Cardiac ventricle fibroblast (primary cell): Measurements from ENCODE around the gene PCAT6. TPM values are rescaled to one million over a fixed set of nuclear protein-coding genes. Genes with fewer than 3 reads are reported as not detected.

Source experiments
- total RNA-seq: library from RNA; depleted of rRNA; stranded (reverse); fragments of >200 nt; gene quantifications from 2 replicates; pipeline ENCODE4 v1.2.3, GENCODE V29; 2015

PCAT6 gene
- 3.8 TPM in 1 of 2 replicates, not detected in the other for total RNA-seq

GRCh38 chr1:202810615-202811295 is at the start of gene PCAT6:
Gene PCAT6 (plus strand): TSS chr1:202810954.

GRCh38 chr1:202807926-202808757 is 2.6 kb upstream of the PCAT6 start, which contains the start of gene KDM5B:
Gene KDM5B (minus strand): TSS chr1:202808421. CDS start chr1:202808305, 116 bp downstream.

Other genes with a start within 250 kb of the PCAT6 start
- not detected in 2 replicates for gene SYT2, start 100.5 kb upstream of the PCAT6 start, total RNA-seq
- 44.7 and 56.7 TPM in 2 replicates for gene KDM5B, start 2.5 kb upstream of the PCAT6 start, total RNA-seq
- 5.7 and 6.3 TPM in 2 replicates for gene RABIF, start 78.2 kb downstream of the PCAT6 start, total RNA-seq
- 9.3 and 11.2 TPM in 2 replicates for gene KLHL12, start 116.3 kb downstream of the PCAT6 start, total RNA-seq
- gene ADIPOR1, start 147.4 kb downstream of the PCAT6 start, total RNA-seq, result 43.6 and 46.7 TPM in 2 replicates
- gene CYB5R1, start 156.3 kb downstream of the PCAT6 start, total RNA-seq, result 35.6 and 40.4 TPM in 2 replicates
- 44.9 and 55.6 TPM in 2 replicates for gene TMEM183A, start 196.4 kb downstream of the PCAT6 start, total RNA-seq
- 4.2 and 10.1 TPM in 2 replicates for gene PPFIA4, start 215.5 kb downstream of the PCAT6 start, total RNA-seq